ENCODE results near the gene METTL1.

GRCh38 chr12:57795354-57795753 lies 23.4 kb upstream of the METTL1 start:
- TF ChIP-seq CTCF (IDR thresholded peaks at IDR 0.05; ENCODE audit: poor library complexity) (no peak), EZH2 (IDR thresholded peaks at IDR 0.05; ENCODE audit: borderline replicate concordance) (no peak), EZH2phosphoT487 (IDR thresholded peaks at IDR 0.05; ENCODE audit: low read depth, severe bottlenecking, unreplicated experiment) (no peak)

Measured in hepatocyte (in vitro differentiated cells).